AG10803 (cell line): Measurements from ENCODE around the gene MSANTD4.
"Not testable (repeated sequence)": the region's sequence is repeated elsewhere in the genome, so short reads cannot be mapped to it uniquely, and the experiment has no call there.

Experiments used
- DNase-seq: peaks from one replicate; pipeline ENCODE4 v3.0.0; 2010; ENCODE audit warnings: low read depth
- H3K4me3 ChIP-seq: 2 replicates; pipeline ENCODE4 v1.5.1; 2011; ENCODE audit warnings: mild to moderate bottlenecking, low read length, control low read depth
- TF ChIP-seq, protein P1 (sequence below): conservative IDR thresholded peaks from 2 replicates; pipeline ENCODE4 v1.5.1; 2011; ENCODE audit warnings: mild to moderate bottlenecking, low read length, control low read depth, inconsistent platforms

The MSANTD4 gene

DNA sequence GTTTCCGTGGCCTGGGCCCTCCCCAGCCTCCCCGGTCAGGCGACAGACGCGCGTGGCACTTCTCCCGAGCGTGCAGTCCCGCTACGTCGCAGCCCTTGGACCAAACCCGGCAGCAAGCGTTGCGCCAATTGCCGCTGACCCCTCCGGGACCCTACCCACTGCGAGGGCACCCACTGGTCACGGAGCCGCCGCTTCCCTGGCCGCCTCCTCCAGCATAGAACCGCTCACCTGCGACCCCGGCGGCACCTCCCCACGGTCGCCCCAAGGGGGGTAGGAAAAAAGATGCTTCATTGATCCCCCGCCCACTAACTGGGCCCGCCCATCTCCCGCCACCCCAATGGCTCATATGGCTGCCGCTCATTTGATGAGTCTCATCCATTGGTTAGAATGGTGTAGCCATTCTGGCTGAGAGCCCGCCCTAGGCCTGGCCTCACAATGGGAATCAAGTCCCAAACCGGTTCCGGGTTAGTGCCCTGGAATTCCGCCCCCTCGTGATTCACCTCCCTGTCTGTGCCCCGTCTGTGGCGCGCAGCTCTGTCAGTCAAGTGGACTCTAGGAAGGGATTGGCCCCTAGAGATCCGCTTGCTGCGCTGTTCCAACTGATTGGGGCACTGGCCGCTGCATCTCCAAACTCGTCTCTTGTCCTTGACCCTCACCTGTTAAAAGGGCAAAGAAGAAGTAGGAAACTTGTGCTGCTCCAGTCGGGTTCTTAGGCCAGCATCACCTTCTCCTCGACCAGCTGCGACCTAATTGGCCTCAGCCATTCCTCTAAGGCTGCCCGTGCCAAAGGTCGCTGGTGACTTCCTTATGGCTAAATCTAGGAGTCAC is at the start of gene MSANTD4:
MSANTD4 (minus strand) TSS at position 274 of the 828 bp plus-strand sequence. CDS start 11,323 bp downstream, outside the sequence.
- H3K4me3 ChIP-seq, result peak within 1 kb of the TSS; percentile 82
- TF ChIP-seq, protein P1, sequence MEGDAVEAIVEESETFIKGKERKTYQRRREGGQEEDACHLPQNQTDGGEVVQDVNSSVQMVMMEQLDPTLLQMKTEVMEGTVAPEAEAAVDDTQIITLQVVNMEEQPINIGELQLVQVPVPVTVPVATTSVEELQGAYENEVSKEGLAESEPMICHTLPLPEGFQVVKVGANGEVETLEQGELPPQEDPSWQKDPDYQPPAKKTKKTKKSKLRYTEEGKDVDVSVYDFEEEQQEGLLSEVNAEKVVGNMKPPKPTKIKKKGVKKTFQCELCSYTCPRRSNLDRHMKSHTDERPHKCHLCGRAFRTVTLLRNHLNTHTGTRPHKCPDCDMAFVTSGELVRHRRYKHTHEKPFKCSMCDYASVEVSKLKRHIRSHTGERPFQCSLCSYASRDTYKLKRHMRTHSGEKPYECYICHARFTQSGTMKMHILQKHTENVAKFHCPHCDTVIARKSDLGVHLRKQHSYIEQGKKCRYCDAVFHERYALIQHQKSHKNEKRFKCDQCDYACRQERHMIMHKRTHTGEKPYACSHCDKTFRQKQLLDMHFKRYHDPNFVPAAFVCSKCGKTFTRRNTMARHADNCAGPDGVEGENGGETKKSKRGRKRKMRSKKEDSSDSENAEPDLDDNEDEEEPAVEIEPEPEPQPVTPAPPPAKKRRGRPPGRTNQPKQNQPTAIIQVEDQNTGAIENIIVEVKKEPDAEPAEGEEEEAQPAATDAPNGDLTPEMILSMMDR, result no peak
- peak; percentile 99 for DNase-seq

DNA sequence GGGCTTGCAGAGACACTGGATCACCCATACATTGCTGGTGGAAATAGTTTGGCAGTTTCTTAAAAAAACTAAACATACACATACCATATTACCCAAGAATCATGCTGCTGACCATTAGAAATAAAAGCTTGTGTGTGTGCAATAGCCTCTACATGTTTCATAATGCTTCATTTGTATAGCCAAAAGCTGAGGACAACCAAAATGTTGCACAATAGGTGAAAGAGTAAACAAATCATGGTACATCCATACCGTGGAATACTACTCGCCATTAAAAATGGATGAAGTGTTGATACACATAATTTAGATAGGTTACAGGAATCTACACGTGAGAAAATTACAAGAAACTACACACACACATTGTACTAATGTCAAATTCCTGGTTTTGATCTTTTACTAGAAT is 48.6 kb upstream of the MSANTD4 start:
- no peak overlapping the region for H3K4me3 ChIP-seq
- TF ChIP-seq, protein P1, result no peak
- peak; percentile 3 for DNase-seq

DNA sequence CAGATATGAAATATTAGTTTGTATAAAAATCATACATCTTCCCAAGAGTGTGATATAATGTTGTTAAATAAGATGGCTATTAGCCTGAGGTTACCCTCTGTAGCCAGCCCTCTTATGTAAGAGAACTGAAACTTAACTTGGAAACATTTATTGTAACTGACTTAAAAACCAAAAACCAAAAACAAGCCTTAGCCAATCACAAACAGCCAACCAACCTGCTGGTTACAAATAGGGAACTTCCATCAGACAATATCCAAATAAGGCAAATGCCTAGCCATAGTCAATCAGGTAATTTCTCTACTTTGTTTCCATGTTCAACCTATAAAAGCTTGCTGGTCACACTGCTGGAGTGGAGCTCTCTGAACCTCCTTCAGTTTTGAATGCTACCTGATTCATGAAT is 41.0 kb upstream of the MSANTD4 start:
- DNase-seq, result no peak
- TF ChIP-seq, protein P1, result no peak

DNA sequence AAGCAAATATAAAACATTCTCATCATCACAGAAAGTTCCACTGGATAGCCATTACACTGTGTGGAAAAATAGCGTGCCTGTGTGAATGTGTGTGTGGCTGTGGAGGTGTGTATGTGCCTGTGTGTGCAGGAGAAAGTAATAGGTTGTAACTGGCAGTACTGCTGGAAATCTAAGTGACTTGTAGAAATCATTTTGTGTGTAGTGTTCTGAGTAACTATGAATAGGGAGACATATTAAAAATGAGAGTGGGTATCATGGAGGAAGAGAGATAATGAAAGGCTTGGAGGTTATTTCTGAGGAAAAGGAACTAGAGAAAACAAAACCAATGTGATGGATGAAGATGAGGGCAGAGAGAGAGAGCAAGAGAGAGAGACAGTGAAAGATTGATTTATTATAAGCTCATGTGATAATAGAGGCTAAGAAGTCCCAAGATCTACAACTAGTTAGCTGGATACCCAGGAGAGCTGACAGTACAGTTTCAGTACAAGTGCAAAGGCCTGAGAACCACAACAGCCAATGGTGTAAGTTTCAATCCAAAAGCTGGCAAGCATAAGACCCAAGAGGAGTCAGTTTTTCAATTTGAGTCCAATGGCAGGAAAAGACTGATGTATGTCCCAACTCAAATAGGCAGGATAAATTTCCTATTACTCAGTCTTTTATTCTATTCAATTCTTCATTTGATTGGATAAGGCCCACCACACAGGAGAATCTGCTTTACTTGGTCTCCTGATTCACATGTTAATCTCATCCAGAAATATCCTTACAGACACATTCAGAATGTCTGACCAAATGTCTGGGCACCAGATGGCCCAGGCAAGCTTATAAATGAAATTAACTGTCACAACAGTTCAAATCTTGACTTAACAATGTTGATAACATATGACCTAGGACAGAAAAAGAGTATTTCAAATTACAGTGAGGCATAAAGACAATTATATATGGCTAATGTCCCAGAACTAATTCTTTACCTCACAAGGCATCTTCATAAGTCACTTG is 40.2 kb upstream of the MSANTD4 start:
- TF ChIP-seq, protein P1, result no peak
- no peak for DNase-seq

More for the DNA sequence above, 41.0 kb upstream of the MSANTD4 start:
- H3K4me3 ChIP-seq, result no peak overlapping the region

DNA sequence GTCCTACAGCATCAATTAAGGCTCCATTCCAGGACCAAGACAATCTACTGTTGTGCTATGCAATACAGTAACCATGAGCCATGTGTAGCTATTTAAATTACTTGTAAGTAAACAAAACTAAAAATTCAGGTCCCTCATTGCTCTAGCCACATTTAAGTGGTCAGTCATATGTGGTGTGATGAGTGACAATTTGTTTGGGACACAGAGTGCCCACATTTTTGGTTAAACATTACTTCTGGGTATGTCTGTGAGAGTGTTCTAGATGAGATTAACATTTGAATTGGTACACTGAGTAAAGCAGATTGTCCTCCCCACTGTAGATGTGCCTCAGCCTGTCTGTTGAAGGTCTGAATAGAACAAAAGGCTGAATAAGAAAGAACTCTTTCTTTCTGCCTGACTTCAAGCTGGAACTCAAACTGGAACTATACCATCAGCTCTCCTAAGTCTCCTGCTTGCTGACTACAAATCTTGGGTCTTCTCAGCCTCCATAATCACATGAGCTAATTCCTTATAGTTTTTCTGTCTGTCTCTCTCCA is 39.3 kb upstream of the MSANTD4 start:
- no peak for DNase-seq
- H3K4me3 ChIP-seq, result no peak overlapping the region
- TF ChIP-seq, protein P1, result no peak

More for the DNA sequence above, 40.2 kb upstream of the MSANTD4 start:
- H3K4me3 ChIP-seq, result no peak overlapping the region

DNA sequence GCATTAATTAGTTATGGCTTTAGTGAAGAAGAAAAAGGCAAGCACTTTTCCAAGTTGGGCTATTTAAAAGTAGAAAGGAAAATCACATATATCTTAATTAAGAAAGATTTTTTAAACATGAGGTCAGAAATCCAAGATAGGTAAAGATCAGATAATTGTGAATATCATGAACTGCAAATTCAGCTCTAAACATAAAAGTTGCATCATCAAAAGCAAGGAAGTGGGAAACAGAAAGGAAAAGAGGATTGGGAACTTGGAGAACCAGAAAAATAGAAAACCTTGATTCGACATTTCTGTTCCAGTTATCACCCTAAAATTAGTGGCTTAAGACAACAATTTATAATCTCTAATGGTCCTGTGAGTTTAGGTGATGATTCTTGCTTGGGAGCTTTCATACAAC is 37.6 kb upstream of the MSANTD4 start:
- DNase-seq, result no peak
- no peak overlapping the region for H3K4me3 ChIP-seq
- TF ChIP-seq, protein P1, result no peak

DNA sequence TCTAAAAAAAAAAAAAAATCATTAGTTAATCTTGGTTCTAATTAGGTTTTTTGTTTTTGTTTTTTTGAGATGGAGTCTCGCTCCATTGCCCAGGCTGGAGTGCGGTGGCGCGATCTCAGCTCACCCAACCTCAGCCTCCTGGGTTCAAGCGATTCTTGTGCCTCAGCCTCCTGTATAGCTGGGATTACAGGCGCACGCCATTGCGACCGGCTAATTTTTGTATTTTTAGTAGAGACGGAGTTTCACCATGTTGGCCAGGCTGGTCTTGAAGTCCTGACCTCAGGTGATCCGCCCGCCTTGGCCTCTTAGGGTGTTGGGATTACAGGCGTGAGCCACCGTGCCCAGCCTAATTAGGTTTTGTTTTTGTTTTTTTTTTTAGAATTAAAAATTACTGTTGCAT is 36.3 kb upstream of the MSANTD4 start:
- H3K4me3 ChIP-seq, DNase-seq: not testable (repeated sequence)
